ENCODE measurements around the gene HLCS. TPM values are rescaled to one million over a fixed set of nuclear protein-coding genes. Genes with fewer than 3 reads are reported as not detected.
A peak's percentile ranks its signal among the peaks of the same experiment; 100 is the strongest.

Gene HLCS
- total RNA-seq, 1 donor from 2014 or later = 25.0 TPM

GRCh38 chr21:36828208-36828607 is 138.3 kb downstream of the HLCS start:
- Histone ChIP-seq H4K20me1 (ENCODE audit: low read depth) (no peaks in the 10 kb centered on the region), H3K9me3 (ENCODE audit: low read depth) (no peaks in the 10 kb centered on the region), H3K4me1 (peaks cover 27% of the 10 kb centered on the region), H3K36me3 (no peaks in the 10 kb centered on the region), H2AFZ (replicated peaks) (no peak overlapping the region), H3F3A (ENCODE audit: low read depth) (peaks cover 11% of the 10 kb centered on the region), H3K27me3 (no peaks in the 10 kb centered on the region), H3K79me2 (ENCODE audit: low read depth) (no peaks in the 10 kb centered on the region), H3K4me3 (no peak overlapping the region), H3K9ac (no peak overlapping the region), H3K4me2 (no peak overlapping the region), H3K27ac (no peak overlapping the region)
- Mint-ChIP-seq H3K36me3 (peaks cover 6% of the 10 kb centered on the region), H3K27me3 (ENCODE audit: insufficient read depth, low read depth) (peaks cover 3% of the 10 kb centered on the region), H3K9me3 (peaks cover 4% of the 10 kb centered on the region), H3K4me1 (peaks cover 44% of the 10 kb centered on the region), H3K4me3 (no peak overlapping the region), H3K27ac (no peak overlapping the region)
- DNase-seq (ENCODE audit: low spot score) = no peak
- TF ChIP-seq CTCF (IDR thresholded peaks at IDR 0.05) (no peak), EZH2phosphoT487 (IDR thresholded peaks at IDR 0.05) (no peak), EZH2 (IDR thresholded peaks at IDR 0.05) (no peak)

- TF ChIP-seq CTCF (IDR thresholded peaks at IDR 0.05) = no peak
- peaks cover 4% of the 10 kb centered on the region for H3K9me3 Mint-ChIP-seq
Measured at GRCh38 chr21:36825658-36826057, 140.8 kb downstream of the HLCS start.

GRCh38 chr21:36821032-36821299 is 145.5 kb downstream of the HLCS start:
- H3F3A ChIP-seq (ENCODE audit: low read depth) = peaks cover 39% of the 10 kb centered on the region
- no peaks in the 10 kb centered on the region for H3K27me3 ChIP-seq
- no peaks in the 10 kb centered on the region for H3K36me3 ChIP-seq
- H3K79me2 ChIP-seq (ENCODE audit: low read depth) = no peaks in the 10 kb centered on the region
- Mint-ChIP-seq H3K4me3 (no peak overlapping the region), H3K27ac (no peak overlapping the region), H3K9me3 (peaks cover 4% of the 10 kb centered on the region), H3K36me3 (peaks cover 6% of the 10 kb centered on the region), H3K27me3 (ENCODE audit: insufficient read depth, low read depth) (peaks cover 3% of the 10 kb centered on the region), H3K4me1 (peaks cover 21% of the 10 kb centered on the region)
- no peak overlapping the region for H3K27ac ChIP-seq
- no peak overlapping the region for H2AFZ ChIP-seq (replicated peaks)
- peaks cover 59% of the 10 kb centered on the region for H3K4me1 ChIP-seq
- peak overlapping the region; percentile 67 for H3K4me2 ChIP-seq
- no peaks in the 10 kb centered on the region for H4K20me1 ChIP-seq (ENCODE audit: low read depth)
- TF ChIP-seq EZH2phosphoT487 (IDR thresholded peaks at IDR 0.05) (no peak), CTCF (IDR thresholded peaks at IDR 0.05) (no peak), EZH2 (IDR thresholded peaks at IDR 0.05) (no peak)
- no peak overlapping the region for H3K9ac ChIP-seq
- DNase-seq (ENCODE audit: low spot score) = no peak
- no peaks in the 10 kb centered on the region for H3K9me3 ChIP-seq (ENCODE audit: low read depth)
- H3K4me3 ChIP-seq = no peak overlapping the region

More at GRCh38 chr21:36825658-36826057, 140.8 kb downstream of the HLCS start:
- Histone ChIP-seq H3K79me2 (ENCODE audit: low read depth) (no peaks in the 10 kb centered on the region), H3K4me2 (no peak overlapping the region), H3F3A (ENCODE audit: low read depth) (peaks cover 20% of the 10 kb centered on the region), H3K9me3 (ENCODE audit: low read depth) (no peaks in the 10 kb centered on the region), H3K4me1 (peaks cover 37% of the 10 kb centered on the region), H3K27ac (no peak overlapping the region), H3K36me3 (no peaks in the 10 kb centered on the region), H3K4me3 (no peak overlapping the region), H2AFZ (replicated peaks) (no peak overlapping the region), H3K27me3 (no peaks in the 10 kb centered on the region), H3K9ac (no peak overlapping the region), H4K20me1 (ENCODE audit: low read depth) (no peaks in the 10 kb centered on the region)
- DNase-seq (ENCODE audit: low spot score) = no peak
- no peak overlapping the region for H3K4me3 Mint-ChIP-seq
- H3K27me3 Mint-ChIP-seq (ENCODE audit: insufficient read depth, low read depth) = peaks cover 3% of the 10 kb centered on the region
- H3K36me3 Mint-ChIP-seq = peaks cover 6% of the 10 kb centered on the region
- peak overlapping the region; percentile 27 for H3K27ac Mint-ChIP-seq
- peaks cover 44% of the 10 kb centered on the region for H3K4me1 Mint-ChIP-seq
